ENCODE data around the gene MAML3.

GRCh38 chr4:140099983-140100382 lies 54.0 kb downstream of the MAML3 start:
- TF ChIP-seq CTCF (IDR thresholded peaks at IDR 0.05; ENCODE audit: low read depth, low read length, poor library complexity, severe bottlenecking), result no peak
- TF ChIP-seq EZH2phosphoT487 (IDR thresholded peaks at IDR 0.05; ENCODE audit: borderline replicate concordance, low read length), result no peak

Measured in DOHH2 (cell line).